ENCODE results near the gene MARCO.
"Not testable (repeated sequence)": the region's sequence is repeated elsewhere in the genome, so short reads cannot be mapped to it uniquely, and the experiment has no call there.

Gene MARCO

DNA sequence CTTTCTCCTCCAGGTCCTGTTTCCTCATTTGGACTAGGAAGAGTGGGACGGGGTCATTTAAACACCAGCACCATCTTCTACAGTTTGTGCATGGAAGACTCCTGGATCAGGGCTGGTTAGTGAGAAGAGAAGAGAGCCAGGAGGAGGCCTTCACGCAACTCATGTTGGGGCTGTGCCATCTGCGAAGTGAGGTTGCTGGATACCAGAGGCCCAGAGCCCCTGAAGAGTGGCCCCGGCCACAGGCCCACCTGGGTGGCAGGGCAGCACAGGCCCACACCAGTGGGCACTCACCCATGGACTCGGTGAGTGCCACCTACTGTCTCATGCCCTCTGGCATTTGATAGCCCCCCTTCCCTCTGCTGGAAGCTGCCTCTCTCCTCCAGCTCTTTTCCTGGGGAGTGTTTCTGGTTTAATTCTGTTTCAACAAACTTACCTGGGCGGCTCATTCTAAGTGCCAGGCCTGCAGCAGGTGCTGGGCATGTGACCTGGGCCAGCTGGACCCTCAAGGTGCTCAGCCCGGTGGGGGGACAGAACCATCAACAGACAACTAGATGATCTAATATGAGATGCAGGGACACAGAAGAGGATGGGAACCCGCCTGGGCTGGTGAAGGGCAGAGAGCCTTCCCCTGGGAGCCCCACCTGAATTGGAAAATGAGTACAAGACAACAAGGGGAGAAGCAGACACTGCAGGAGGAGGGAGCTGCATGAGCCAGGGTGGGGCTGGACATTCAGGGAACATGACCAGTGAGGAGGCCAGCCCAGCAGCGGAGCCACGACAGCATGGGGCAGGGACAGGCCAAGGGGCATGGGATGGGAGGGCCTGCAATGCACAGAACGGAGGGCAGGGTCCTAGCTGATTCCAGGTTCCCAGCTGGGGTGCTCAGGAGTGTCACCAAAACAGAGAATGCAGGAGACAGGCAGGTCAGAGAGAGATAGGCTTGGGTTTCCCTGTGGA, 70.6 kb downstream of the MARCO start:
- H3K36me3 Mint-ChIP-seq (ENCODE audit: low read depth): no peaks in the 10 kb centered on the region
- H3K9me3 Mint-ChIP-seq: no peaks in the 10 kb centered on the region
- H3K27ac Mint-ChIP-seq: no peak overlapping the region
- peaks cover 28% of the 10 kb centered on the region for H3K27me3 Mint-ChIP-seq
- H3K4me1 Mint-ChIP-seq (ENCODE audit: low read depth): peaks cover 2% of the 10 kb centered on the region
- no peak overlapping the region for H3K4me3 Mint-ChIP-seq
- no peak for DNase-seq

DNA sequence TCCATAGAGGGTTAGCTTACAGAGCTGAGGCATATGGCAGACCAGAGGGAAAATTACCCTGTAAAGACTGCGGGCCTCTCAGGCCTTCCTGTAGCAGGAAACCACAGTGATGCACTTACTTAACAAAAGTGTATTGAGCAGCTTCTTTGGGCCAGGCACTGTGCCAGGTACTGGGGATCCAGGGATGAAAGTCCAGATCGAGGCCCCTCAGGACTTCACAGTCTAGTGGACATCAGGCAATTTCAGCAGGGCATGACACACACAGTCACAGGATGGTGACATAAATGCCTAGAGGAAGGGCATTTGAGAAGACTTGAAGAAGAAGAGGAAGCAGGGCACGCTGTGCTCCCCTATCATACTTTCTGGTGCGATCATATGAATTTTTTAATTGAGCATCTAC, 71.7 kb downstream of the MARCO start:
- no peak for DNase-seq
- H3K27ac Mint-ChIP-seq: no peak overlapping the region
- H3K36me3 Mint-ChIP-seq (ENCODE audit: low read depth): no peaks in the 10 kb centered on the region
- no peaks in the 10 kb centered on the region for H3K9me3 Mint-ChIP-seq
- no peak overlapping the region for H3K4me3 Mint-ChIP-seq
- H3K4me1 Mint-ChIP-seq (ENCODE audit: low read depth): peaks cover 2% of the 10 kb centered on the region
- H3K27me3 Mint-ChIP-seq: peaks cover 28% of the 10 kb centered on the region

DNA sequence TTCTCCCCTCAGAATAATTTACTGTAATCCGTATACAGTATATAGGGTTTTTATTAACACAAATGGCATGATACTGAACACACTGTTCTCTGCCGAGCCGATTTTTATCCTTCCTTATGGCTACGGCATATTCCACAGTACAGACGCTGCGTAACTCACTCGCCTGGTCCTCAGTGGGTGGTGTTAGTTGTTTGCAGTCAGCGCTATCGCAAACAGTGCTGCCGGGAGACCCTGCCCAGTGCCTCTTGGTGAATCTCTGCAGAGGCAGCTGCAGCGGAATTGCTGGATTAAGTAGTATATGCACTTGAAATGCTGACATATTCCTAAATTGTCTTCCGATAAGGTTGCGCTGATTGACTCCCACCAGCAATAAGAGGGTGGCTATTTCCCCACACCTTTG, 73.9 kb downstream of the MARCO start:
- no peaks in the 10 kb centered on the region for H3K36me3 Mint-ChIP-seq (ENCODE audit: low read depth)
- H3K27ac Mint-ChIP-seq: no peak overlapping the region
- H3K4me1 Mint-ChIP-seq (ENCODE audit: low read depth): peaks cover 2% of the 10 kb centered on the region
- no peaks in the 10 kb centered on the region for H3K9me3 Mint-ChIP-seq
- peaks cover 12% of the 10 kb centered on the region for H3K27me3 Mint-ChIP-seq
- no peak for DNase-seq
- H3K4me3 Mint-ChIP-seq: no peak overlapping the region

DNA sequence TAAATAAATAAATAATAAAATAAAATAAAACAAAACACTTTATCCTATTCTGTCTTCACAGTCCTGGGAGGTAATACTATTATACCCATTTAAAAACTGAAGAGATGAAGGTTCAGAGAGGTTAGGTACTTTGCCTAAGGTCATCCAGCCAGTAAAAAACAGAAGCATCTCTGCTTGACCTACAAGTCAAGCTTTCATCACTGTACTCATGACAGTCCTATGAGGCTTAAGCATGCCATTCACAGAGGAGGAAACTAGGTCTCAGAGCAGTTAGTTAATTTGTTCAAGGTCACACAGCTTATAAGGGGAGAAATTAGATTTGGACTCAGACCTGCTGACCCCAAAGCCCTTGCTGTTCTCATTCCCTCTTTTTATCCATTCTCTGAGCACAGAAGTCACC, 77.5 kb downstream of the MARCO start:
- no peak for DNase-seq
- Mint-ChIP-seq H3K9me3 (no peaks in the 10 kb centered on the region), H3K4me1 (ENCODE audit: low read depth) (no peaks in the 10 kb centered on the region), H3K36me3 (ENCODE audit: low read depth) (no peaks in the 10 kb centered on the region), H3K27ac (no peak overlapping the region), H3K27me3 (no peaks in the 10 kb centered on the region), H3K4me3 (no peak overlapping the region)

DNA sequence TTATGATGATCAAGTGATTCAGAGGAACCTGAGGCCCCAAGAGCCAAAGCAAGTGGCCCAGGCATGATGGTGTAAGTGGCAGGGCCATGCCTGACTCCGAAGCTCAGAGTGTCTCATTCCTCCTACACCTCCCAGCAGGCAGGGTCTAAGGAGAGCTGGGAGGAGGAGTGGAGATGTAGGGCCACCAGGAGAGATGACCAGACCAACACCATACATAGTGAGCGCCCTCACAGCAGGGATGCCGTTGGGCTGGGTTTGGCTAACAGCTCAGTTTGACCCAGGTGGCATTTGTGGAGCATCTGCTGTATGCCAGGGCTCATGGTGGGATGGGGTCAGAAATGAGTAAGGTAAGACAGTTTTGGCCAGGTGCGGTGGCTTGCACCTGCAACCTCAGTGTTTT, 80.7 kb downstream of the MARCO start:
- Mint-ChIP-seq H3K4me3 (no peak overlapping the region), H3K27me3 (peaks cover under 1% of the 10 kb centered on the region), H3K36me3 (ENCODE audit: low read depth) (no peaks in the 10 kb centered on the region), H3K27ac (no peak overlapping the region), H3K4me1 (ENCODE audit: low read depth) (no peaks in the 10 kb centered on the region), H3K9me3 (no peaks in the 10 kb centered on the region)
- no peak for DNase-seq

DNA sequence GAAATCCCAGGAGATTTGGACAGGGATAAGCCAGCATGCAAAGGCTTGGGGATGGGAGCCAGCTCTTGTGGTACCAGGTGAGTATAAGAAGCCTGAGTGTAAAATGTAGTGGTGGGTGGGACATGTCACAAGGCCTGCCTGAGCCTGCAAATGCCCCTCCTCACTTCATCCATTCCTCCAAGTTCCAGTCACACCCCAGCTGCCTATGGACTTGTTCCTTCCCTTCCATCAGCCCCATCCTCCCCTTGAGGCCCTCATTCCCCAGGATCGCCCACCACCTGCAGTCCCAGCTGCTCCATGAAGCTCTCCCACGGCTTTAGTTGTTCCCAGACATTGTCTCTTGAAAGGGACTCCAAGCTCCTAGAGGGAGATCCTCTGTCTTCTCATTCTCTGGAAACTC, 81.5 kb downstream of the MARCO start:
- Mint-ChIP-seq H3K36me3 (ENCODE audit: low read depth) (no peaks in the 10 kb centered on the region), H3K27me3 (peaks cover 7% of the 10 kb centered on the region), H3K27ac (no peak overlapping the region), H3K4me3 (no peak overlapping the region), H3K4me1 (ENCODE audit: low read depth) (no peaks in the 10 kb centered on the region), H3K9me3 (no peaks in the 10 kb centered on the region)
- DNase-seq: no peak

DNA sequence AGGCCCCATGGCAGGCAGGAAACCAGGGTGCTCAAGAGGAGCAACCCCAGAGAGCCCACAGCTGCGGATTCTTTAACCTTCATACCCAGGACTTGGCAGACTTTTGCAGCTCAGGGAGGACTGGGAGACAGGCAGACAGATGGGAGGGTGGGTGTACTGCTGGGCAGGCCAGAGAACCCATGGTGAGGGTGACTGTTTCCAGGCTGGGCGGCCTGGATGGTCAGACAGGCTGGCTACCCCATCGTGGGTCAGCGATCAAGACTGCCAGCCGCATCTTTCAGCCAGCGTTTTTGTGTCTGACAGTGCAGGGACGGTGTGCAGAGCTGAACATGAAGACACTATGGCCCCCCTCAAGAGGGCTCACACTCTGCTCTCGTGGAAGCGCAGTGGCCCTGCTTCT, 82.2 kb downstream of the MARCO start:
- Mint-ChIP-seq H3K9me3 (no peaks in the 10 kb centered on the region), H3K4me3 (no peak overlapping the region), H3K36me3 (ENCODE audit: low read depth) (no peaks in the 10 kb centered on the region), H3K4me1 (ENCODE audit: low read depth) (no peaks in the 10 kb centered on the region), H3K27ac (no peak overlapping the region), H3K27me3 (peaks cover 12% of the 10 kb centered on the region)
- no peak for DNase-seq

DNA sequence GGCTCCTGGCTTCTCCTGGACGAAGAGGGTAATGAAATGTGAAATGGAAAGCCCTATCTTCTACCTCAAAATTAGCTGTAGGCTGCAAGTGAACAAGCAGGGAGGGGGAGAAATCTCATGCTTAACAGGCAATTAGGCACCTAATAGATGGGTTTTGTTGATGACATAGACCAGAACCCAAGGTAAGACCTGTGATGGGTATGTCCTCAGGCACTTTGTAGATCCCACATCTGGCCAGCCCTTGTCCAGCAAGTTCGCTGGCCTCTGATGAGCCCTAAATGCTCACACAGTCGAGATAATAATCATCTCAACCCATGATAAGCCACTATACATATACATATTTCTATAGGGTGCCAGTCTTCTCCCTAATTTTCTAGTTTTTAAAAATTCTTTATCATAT, 82.6 kb downstream of the MARCO start:
- H3K4me1 Mint-ChIP-seq (ENCODE audit: low read depth): no peaks in the 10 kb centered on the region
- H3K4me3 Mint-ChIP-seq: no peak overlapping the region
- H3K27ac Mint-ChIP-seq: no peak overlapping the region
- peaks cover 12% of the 10 kb centered on the region for H3K27me3 Mint-ChIP-seq
- no peak for DNase-seq
- H3K36me3 Mint-ChIP-seq (ENCODE audit: low read depth): no peaks in the 10 kb centered on the region
- no peaks in the 10 kb centered on the region for H3K9me3 Mint-ChIP-seq

DNA sequence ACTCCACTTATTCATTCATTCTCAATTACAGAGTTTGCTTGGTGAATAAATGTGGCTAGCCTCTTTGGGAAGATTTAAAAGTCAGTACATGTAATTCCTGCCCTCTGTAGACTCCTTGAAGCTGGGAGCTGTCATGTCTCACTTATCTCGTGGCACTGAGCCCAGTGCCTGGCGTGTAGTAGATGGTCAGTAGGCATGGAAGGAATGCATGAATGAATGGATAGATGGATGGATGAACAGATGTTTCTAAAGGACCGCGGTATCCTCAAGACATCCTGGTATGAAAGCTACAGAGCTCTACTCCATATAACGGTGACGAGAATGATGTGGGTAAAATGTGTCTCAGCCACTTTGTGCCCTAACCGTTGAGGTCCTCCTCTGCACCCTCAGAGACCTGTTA, 83.0 kb downstream of the MARCO start:
- Mint-ChIP-seq H3K4me3 (no peak overlapping the region), H3K27me3 (peaks cover 12% of the 10 kb centered on the region), H3K9me3 (no peaks in the 10 kb centered on the region), H3K27ac (no peak overlapping the region), H3K36me3 (ENCODE audit: low read depth) (no peaks in the 10 kb centered on the region), H3K4me1 (ENCODE audit: low read depth) (no peaks in the 10 kb centered on the region)
- no peak for DNase-seq

DNA sequence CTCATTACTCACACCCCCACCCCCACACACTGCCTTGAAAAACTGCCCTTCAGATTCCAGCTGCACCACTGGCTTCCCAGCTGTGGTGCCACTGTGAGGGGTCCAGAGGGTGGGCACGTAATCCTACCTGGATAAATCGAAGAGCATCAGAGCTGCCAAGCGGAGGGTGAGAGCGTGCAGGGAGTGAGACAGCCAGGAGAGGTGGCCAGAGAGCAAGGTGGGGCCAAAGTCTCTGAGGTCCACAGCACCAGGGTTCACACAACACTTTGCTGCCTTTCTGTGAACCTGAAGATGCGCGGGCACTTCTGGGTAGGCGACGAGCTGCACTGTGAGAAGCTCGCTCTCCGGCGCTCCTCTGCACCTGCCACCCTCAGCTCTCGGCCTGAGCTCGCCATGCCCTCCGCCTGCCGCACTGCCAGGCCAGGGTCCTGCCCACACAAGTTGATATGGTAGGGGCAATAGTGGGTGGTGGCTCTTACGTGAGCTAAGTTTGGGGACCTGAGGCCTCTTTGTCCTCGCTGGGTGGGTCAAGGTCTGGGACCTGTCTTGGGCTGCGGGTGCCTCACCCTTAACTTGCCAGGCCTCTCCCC, 83.9 kb downstream of the MARCO start:
- Mint-ChIP-seq H3K9me3 (no peaks in the 10 kb centered on the region), H3K36me3 (ENCODE audit: low read depth) (no peaks in the 10 kb centered on the region), H3K4me3 (no peak overlapping the region), H3K4me1 (ENCODE audit: low read depth) (no peaks in the 10 kb centered on the region), H3K27me3 (peaks cover 12% of the 10 kb centered on the region), H3K27ac (no peak overlapping the region)
- no peak for DNase-seq

DNA sequence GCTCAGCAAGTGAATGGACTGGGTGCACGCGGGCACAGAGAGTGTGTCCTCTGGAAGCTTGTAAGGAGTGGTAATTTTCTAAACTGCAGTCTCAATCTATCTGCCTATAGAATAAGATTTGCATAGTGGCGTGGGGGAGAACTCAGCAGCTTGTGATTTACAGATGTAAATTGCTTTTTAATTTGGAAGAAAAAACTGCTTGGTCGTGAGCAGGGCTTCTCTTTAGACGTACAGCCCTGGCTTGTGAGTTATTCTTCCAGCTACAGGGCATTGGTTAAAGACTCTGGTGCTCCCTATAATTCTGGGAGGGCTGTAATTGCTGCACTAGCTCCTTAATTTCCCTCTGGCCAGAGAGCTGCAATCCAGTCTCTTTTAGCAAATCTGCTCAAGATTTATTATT, 84.9 kb downstream of the MARCO start:
- no peak overlapping the region for H3K4me3 Mint-ChIP-seq

DNA sequence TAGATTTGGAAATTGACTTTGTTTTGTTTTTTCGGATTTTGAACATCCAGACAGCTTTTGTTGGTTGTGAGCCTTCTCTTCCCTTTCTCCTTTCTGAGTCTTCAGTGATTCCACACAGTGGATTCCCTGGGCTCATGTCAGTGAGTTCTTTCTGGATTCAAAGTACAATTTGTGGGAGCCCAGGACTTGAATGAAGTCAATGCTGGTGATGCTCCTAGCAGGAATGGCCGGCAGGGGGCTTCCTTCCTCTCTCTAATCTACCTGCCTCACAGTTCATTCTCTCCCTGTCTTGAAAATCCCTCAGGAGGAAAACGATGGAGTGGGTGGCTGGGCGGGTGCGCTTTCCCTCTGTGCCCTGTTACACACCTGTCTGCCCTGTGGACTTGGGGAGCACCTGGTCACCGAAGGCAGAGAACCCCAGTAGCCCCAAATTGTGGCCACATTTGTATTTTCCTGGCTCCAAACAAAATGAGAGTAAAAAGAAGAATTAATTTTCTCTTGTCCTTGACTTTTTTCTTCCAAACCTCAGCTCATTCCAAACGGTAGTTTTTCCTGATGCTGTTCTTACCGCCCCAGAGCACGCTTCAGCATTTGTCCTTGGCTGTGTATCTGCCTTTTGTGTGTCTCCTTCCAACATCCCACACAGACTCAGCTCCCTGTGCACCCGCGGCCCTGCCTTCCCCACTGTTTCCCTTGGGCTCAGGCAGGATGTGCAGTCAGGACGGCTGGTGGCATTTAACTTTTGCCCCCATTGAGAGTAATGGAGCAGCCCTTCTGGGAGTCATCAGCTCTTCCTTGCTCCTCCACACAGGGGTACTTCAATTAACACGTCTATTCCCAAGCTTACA, 86.6 kb downstream of the MARCO start:
- Mint-ChIP-seq H3K36me3 (ENCODE audit: low read depth) (no peaks in the 10 kb centered on the region), H3K4me3 (no peak overlapping the region), H3K27ac (no peak overlapping the region), H3K9me3 (peaks cover 3% of the 10 kb centered on the region), H3K27me3 (peaks cover 15% of the 10 kb centered on the region), H3K4me1 (ENCODE audit: low read depth) (no peaks in the 10 kb centered on the region)
- DNase-seq: no peak

More for the DNA sequence above, 84.9 kb downstream of the MARCO start:
- DNase-seq: no peak
- H3K36me3 Mint-ChIP-seq (ENCODE audit: low read depth): no peaks in the 10 kb centered on the region
- H3K4me1 Mint-ChIP-seq (ENCODE audit: low read depth): no peaks in the 10 kb centered on the region
- no peak overlapping the region for H3K27ac Mint-ChIP-seq
- no peaks in the 10 kb centered on the region for H3K9me3 Mint-ChIP-seq
- H3K27me3 Mint-ChIP-seq: peaks cover 15% of the 10 kb centered on the region

DNA sequence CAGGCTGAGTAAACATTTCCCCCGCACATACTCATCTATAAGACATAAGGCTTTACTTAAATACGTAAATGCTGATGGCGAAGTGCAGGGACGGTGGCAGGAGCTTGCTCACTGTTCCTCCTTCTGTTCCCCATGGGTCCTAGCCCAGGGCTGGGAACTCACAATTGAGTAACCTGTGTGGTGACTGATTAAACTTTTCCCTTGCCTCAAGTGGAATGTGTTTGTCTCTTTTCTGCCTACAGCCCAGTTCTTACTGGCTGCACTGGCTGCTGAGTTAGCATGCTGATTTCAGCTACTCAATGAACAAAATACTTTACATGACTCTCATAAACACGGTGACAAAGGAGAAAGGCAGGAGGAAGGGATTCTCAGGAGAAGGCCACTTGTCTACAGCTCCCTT, 87.3 kb downstream of the MARCO start:
- Mint-ChIP-seq H3K27me3 (peaks cover 15% of the 10 kb centered on the region), H3K4me3 (no peak overlapping the region), H3K4me1 (ENCODE audit: low read depth) (no peaks in the 10 kb centered on the region), H3K9me3 (peaks cover 7% of the 10 kb centered on the region), H3K36me3 (ENCODE audit: low read depth) (no peaks in the 10 kb centered on the region), H3K27ac (no peak overlapping the region)
- DNase-seq: no peak

DNA sequence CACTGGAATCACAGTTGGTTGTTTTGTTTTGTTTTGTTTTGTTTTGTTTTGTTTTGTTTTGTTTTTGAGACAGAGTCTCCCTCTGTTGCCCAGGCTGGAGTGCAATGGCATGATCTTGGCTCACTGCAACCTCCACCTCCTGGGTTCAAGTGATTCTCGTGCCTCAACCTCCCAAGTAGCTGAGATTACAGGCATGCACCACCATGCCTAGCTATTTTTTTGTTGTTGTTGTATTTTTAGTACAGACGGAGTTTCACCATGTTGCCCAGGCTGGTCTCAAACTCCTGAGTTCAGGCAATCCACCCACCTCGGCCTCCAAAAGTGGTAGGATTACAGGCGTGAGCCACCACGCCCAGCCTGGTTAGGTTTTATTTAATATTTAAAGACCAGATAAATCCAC, 95.9 kb downstream of the MARCO start:
- not testable (repeated sequence) for H3K27me3 Mint-ChIP-seq; H3K4me3 Mint-ChIP-seq; H3K27ac Mint-ChIP-seq; H3K36me3 Mint-ChIP-seq (ENCODE audit: low read depth); H3K4me1 Mint-ChIP-seq (ENCODE audit: low read depth); DNase-seq
- H3K9me3 Mint-ChIP-seq: peaks cover 16% of the 10 kb centered on the region

DNA sequence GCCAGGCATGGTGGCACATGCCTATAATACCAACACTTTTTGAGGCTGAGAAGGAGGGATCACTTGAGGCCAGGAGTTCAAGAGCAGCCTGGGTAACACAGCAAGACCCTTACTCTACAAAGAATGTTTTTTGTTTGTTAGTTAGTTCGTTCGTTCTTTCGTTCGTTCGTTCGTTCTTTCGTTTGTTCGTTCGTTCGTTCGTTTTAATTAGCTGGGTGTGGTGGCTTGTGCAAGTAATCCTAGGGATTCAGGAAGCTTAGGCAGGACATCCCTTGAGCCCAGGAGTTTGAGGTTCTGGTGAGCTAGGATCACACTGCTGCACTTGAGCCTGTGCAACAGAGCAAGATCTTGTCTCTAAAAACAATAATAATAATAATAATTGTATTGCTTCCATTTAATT, 98.7 kb downstream of the MARCO start:
- Mint-ChIP-seq H3K27ac (no peak overlapping the region), H3K36me3 (ENCODE audit: low read depth) (no peaks in the 10 kb centered on the region), H3K4me3 (no peak overlapping the region), H3K27me3 (peaks cover 3% of the 10 kb centered on the region), H3K9me3 (peaks cover 3% of the 10 kb centered on the region), H3K4me1 (ENCODE audit: low read depth) (no peaks in the 10 kb centered on the region)
- DNase-seq: no peak
